ENCODE measurements around the gene RFNG. TPM values are rescaled to one million over a fixed set of nuclear protein-coding genes. Genes with fewer than 3 reads are reported as not detected.

RFNG gene
- total and polyA plus RNA-seq, 2 of the 13 experiments (the other 11 are each of a cell fraction or from before 2014, with no cell fraction given), result 61.4 to 64.0 TPM

- TF ChIP-seq CC2D1A (CRISPR knock-in tag; IDR thresholded peaks at IDR 0.05) (no peak), POLR2AphosphoS5 (IDR thresholded peaks at IDR 0.05; ENCODE audit: low read depth, low read length) (peak; percentile 5), TAF15 (IDR thresholded peaks at IDR 0.05; ENCODE audit: low read depth, low read length, poor library complexity, severe bottlenecking) (peak; percentile 99), ATF1 (CRISPR knock-in tag; IDR thresholded peaks at IDR 0.05) (no peak), ZNF569 (CRISPR knock-in tag; IDR thresholded peaks at IDR 0.05; ENCODE audit: borderline replicate concordance) (no peak), ZNF224 (CRISPR knock-in tag; IDR thresholded peaks at IDR 0.05) (no peak), ZNF720 (CRISPR knock-in tag; IDR thresholded peaks at IDR 0.05) (no peak), ZNF761 (CRISPR knock-in tag; conservative IDR thresholded peaks at IDR 0.05) (no peak), ZNF850 (CRISPR knock-in tag; conservative IDR thresholded peaks at IDR 0.05) (no peak), ZNF17 (CRISPR knock-in tag; IDR thresholded peaks at IDR 0.05) (no peak), ZBTB34 (CRISPR knock-in tag; IDR thresholded peaks at IDR 0.05) (0 out of 2 replicates have a peak, but pooled peaks have one; percentile 25), U2AF2 (IDR thresholded peaks at IDR 0.05; ENCODE audit: low read depth, low read length) (no peak; the same call in 1 of the 2 replicates), ZNF10 (CRISPR knock-in tag; IDR thresholded peaks at IDR 0.05; ENCODE audit: borderline replicate concordance, low read depth) (no peak)
These were observed 51.4 kb downstream of the RFNG start (continued) for GRCh38 chr17:81999976-82000802.
